Hair follicle dermal papilla cell (primary cell): ENCODE measurements around the gene DLX5. TPM values are rescaled to one million over a fixed set of nuclear protein-coding genes. Genes with fewer than 3 reads are reported as not detected.

Experiments
- small RNA-seq: library from RNA; depleted of rRNA; stranded (forward); fragments of <200 nt; gene quantifications from one replicate; pipeline ENCODE3, GENCODE V24; 2012
- total RNA-seq: library from RNA; depleted of rRNA; stranded (reverse); fragments of >200 nt; gene quantifications from 2 replicates; pipeline ENCODE4 v1.2.3, GENCODE V29; 2012

The DLX5 gene
- total RNA-seq = not detected in 2 replicates

DNA sequence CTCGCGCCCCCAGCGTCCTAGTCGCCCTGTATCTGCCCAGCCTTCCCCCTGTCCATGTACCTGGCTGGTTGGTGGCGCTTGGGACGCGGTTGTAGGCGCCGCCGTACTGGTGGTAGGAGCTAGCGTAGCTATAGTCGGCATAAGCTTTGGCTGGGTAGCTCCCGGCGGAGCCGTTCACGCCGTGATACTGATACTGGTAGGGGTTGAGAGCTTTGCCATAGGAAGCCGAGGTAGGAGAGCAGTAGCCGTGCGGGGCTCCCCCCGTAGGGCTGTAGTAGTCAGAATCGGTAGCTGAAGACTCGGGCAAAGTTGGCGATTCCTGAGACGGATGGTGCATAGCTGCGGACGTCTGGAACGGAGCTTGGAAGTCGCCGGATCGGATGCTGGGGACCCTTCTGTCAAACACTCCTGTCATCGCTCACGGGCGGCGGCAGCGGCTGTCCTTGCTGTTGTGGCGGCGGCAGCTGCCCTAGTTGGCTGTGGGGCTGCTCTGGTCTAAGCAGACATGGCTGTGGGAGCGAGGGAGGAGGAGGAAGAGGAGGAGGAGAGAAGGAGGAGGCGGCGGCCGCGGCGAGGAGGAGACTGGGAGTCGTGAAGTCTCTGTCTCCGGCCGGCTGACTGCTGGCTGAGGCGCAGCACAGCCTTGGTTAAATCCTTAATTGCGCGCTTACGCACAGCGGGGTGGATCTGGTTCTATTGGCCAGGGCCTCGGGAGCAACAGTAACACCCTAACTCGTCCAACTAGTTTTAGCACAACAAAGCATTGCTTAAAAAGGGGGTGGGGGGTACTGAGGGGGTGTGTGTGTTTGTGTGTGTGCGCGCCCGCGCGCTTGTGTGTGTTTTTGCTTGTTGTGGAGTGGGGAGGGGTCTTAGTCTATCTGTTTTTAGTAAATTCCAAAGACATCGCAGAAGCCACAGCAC lies at the start of gene DLX5:
DLX5 (minus strand) TSS at position 623 of the 921 bp plus-strand sequence; CDS start at position 415, 208 bp downstream.

DNA sequence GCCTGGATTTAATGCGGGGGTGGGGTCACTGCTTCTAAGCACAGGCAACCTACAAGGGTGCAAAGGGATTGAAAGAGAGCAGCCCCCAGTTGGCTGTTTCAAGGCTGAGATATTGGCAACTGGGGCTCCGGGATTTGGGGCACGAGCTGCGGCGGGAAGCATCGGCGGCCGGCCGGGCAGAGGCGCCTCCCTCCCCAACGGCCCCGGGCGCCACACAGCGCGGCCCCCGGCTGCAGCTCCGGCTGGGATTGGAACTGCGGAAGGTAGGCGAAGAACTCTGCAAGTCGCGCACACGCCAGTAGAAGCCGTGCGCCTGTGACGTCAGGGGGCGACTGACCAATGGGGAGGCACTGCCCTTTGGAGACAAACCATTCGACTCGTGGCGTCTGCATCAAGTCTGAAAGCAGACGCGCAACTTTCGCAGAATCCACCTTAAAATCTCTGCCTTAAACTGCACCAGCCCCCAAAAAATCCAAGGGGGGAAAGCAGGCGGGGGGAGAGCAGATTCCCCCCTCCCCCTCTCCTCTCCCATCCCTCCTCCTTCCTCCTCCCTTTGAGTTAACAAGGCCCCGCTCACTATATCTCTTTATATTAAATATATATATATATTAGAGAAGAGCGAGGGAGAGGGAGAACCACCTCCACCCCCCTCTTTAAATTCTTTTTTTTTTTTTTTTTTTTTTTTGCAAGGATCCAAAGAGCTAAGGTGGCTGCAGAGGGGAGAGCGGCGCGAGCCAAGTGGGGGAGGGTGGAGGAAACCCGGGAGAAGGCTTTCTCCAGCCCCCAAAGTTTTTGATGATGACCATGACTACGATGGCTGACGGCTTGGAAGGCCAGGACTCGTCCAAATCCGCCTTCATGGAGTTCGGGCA lies 19.2 kb downstream of the DLX5 start, which contains the start of gene DLX6:
DLX6 (plus strand) TSS at position 371 of the 872 bp plus-strand sequence; CDS start at position 796, 425 bp downstream.

Small RNA genes lying within 50 kb of the gene (small RNA-seq; reads per million reads assigned to genes)
- gene RF01778 = not detected

Other genes with a start within 250 kb of the DLX5 start
- not detected in 2 replicates for gene DLX6, start 19.3 kb downstream of the DLX5 start, total RNA-seq
- 4.1 and 5.1 TPM in 2 replicates for gene SDHAF3, start 92.9 kb upstream of the DLX5 start, total RNA-seq